ENCODE data around the gene ALLC. TPM values are rescaled to one million over a fixed set of nuclear protein-coding genes. Genes with fewer than 3 reads are reported as not detected.

ALLC gene
- total and polyA plus RNA-seq, 7 donors: not detected

GRCh38 chr2:3680548-3681345, 22.7 kb downstream of the ALLC start:
- Histone ChIP-seq H3K9me3 (no peaks in the 10 kb centered on the region), H3K4me3 (no peak overlapping the region), H3K36me3 (ENCODE audit: insufficient read depth in 1 of 2, low read depth in 1 of 2) (no peaks in the 10 kb centered on the region), H3K27me3 (ENCODE audit: insufficient read depth in 3 of 3, low read length in 2 of 3) (no peaks in the 10 kb centered on the region), H3K4me1 (no peaks in the 10 kb centered on the region), H3K27ac (no peak overlapping the region)
- DNase-seq (no peak), ATAC-seq (no peak)
- no peak for TF ChIP-seq CTCF (IDR thresholded peaks at IDR 0.05)
- intact Hi-C loops (cut with DNase I): no loop called here
- 89 to 90% (median 89%) methylated on average over 18 of the region's 18 CpGs for WGBS, 3 donors

- ATAC-seq (no peak), DNase-seq (no peak)
- intact Hi-C loops (cut with DNase I): no loop called here
- 79 to 91% (median 87%) methylated on average over 5 of the region's 5 CpGs for WGBS, 3 donors
- Histone ChIP-seq H3K27me3 (ENCODE audit: insufficient read depth in 3 of 3, low read length in 2 of 3) (no peaks in the 10 kb centered on the region), H3K36me3 (ENCODE audit: insufficient read depth in 1 of 2, low read depth in 1 of 2) (no peaks in the 10 kb centered on the region), H3K9me3 (no peaks in the 10 kb centered on the region), H3K4me3 (no peak overlapping the region), H3K4me1 (no peaks in the 10 kb centered on the region), H3K27ac (no peak overlapping the region)
- no peak for TF ChIP-seq CTCF (IDR thresholded peaks at IDR 0.05)
Observed at GRCh38 chr2:3681625-3682024, 23.6 kb downstream of the ALLC start.

GRCh38 chr2:3682811-3683210, 24.8 kb downstream of the ALLC start:
- Histone ChIP-seq H3K9me3 (no peaks in the 10 kb centered on the region), H3K27ac (no peak overlapping the region), H3K4me1 (no peaks in the 10 kb centered on the region), H3K4me3 (no peak overlapping the region), H3K36me3 (ENCODE audit: insufficient read depth in 1 of 2, low read depth in 1 of 2) (no peaks in the 10 kb centered on the region), H3K27me3 (ENCODE audit: insufficient read depth in 3 of 3, low read length in 2 of 3) (no peaks in the 10 kb centered on the region)
- no peak for TF ChIP-seq CTCF (IDR thresholded peaks at IDR 0.05)
- intact Hi-C loops (cut with DNase I): no loop called here
- 57 to 71% (median 67%) methylated on average over 6 of the region's 6 CpGs for WGBS, 3 donors
- ATAC-seq: no peak
- DNase-seq: no peak

- Histone ChIP-seq H3K27me3 (ENCODE audit: insufficient read depth in 3 of 3, low read length in 2 of 3) (no peaks in the 10 kb centered on the region), H3K9me3 (no peaks in the 10 kb centered on the region), H3K27ac (no peak overlapping the region), H3K36me3 (ENCODE audit: insufficient read depth in 1 of 2, low read depth in 1 of 2) (no peaks in the 10 kb centered on the region), H3K4me1 (no peaks in the 10 kb centered on the region), H3K4me3 (no peak overlapping the region)
- intact Hi-C loops (cut with DNase I): no loop called here
- 49 to 59% (median 55%) methylated on average over 3 of the region's 3 CpGs for WGBS, 3 donors
- no peak for ATAC-seq
- no peak for TF ChIP-seq CTCF (IDR thresholded peaks at IDR 0.05)
- no peak for DNase-seq
Observed at GRCh38 chr2:3683748-3684454, 25.9 kb downstream of the ALLC start.

Data from psoas muscle (tissue), 8 donors.